AG08396 (cell line): ENCODE data around the gene ZBTB46.
"Not testable (repeated sequence)": the region's sequence is repeated elsewhere in the genome, so short reads cannot be mapped to it uniquely, and the experiment has no call there.

Experiments
- DNase-seq: peaks from one replicate; pipeline ENCODE4 v3.0.0; 2012; ENCODE audit warnings: low spot score, mixed read lengths

ZBTB46 gene

GRCh38 chr20:63830841-63831588, at the start of gene ZBTB46:
ZBTB46 (minus strand) TSS chr20:63831264; CDS start chr20:63790757, 40,507 bp downstream.
- DNase-seq, result peak; percentile 97

- no peak for DNase-seq
Measured at GRCh38 chr20:63878899-63879663, 48.0 kb upstream of the ZBTB46 start.

GRCh38 chr20:63877755-63878470, 46.8 kb upstream of the ZBTB46 start:
- no peak for DNase-seq

- no peak for DNase-seq
Measured at GRCh38 chr20:63876489-63877036, 45.5 kb upstream of the ZBTB46 start.

GRCh38 chr20:63874241-63874640, 43.2 kb upstream of the ZBTB46 start:
- DNase-seq, result not testable (repeated sequence)

GRCh38 chr20:63873477-63873971, 42.5 kb upstream of the ZBTB46 start:
- no peak for DNase-seq

- DNase-seq, result no peak
Measured at GRCh38 chr20:63868264-63868663, 37.2 kb upstream of the ZBTB46 start.

GRCh38 chr20:63867042-63867441, 36.0 kb upstream of the ZBTB46 start:
- not testable (repeated sequence) for DNase-seq

- DNase-seq, result peak; percentile 99
Measured at GRCh38 chr20:63864978-63865640, 34.0 kb upstream of the ZBTB46 start, which contains the start of gene TPD52L2. TPD52L2 (plus strand) TSS chr20:63865270; CDS start chr20:63865366, 96 bp downstream.

GRCh38 chr20:63864545-63864977, 33.5 kb upstream of the ZBTB46 start:
- no peak for DNase-seq

- DNase-seq, result peak; percentile 91
Measured at GRCh38 chr20:63863798-63864544, 32.9 kb upstream of the ZBTB46 start.

- DNase-seq, result no peak
Measured at GRCh38 chr20:63863021-63863797, 32.1 kb upstream of the ZBTB46 start.

- no peak for DNase-seq
Measured at GRCh38 chr20:63861981-63862901, 31.2 kb upstream of the ZBTB46 start.

- DNase-seq, result no peak
Measured at GRCh38 chr20:63861365-63861934, 30.4 kb upstream of the ZBTB46 start, which contains the start of gene ABHD16B. ABHD16B (plus strand) TSS chr20:63861498; CDS start chr20:63861541, 43 bp downstream.

GRCh38 chr20:63860325-63861051, 29.4 kb upstream of the ZBTB46 start:
- no peak for DNase-seq

GRCh38 chr20:63859166-63859699, 28.2 kb upstream of the ZBTB46 start:
- no peak for DNase-seq
